HepG2 (cell line): Measurements from ENCODE around the gene B4GALT5. TPM values are rescaled to one million over a fixed set of nuclear protein-coding genes. Genes with fewer than 3 reads are reported as not detected.

Experiments
- CHCHD3 ChIP-seq: sonication (generic); formaldehyde crosslinking; IDR thresholded peaks from 2 replicates; pipeline ENCODE4 v1.8.0; 2022; ENCODE audit warnings: mild to moderate bottlenecking, missing genetic modification reagents, moderate library complexity
- HOXA5 ChIP-seq: sonication (generic); formaldehyde crosslinking; IDR thresholded peaks from 2 replicates; pipeline ENCODE4 v1.4.0; 2020; ENCODE audit warnings: missing genetic modification reagents
- KIAA2018 ChIP-seq: sonication (generic); formaldehyde crosslinking; IDR thresholded peaks from 2 replicates; pipeline ENCODE4 v1.5.0; 2020; ENCODE audit warnings: mild to moderate bottlenecking, missing genetic modification reagents, borderline replicate concordance
- PHB2 ChIP-seq: fragments of 450-650 bp; IDR thresholded peaks from 2 replicates; pipeline ENCODE4 v1.6.1; 2018; ENCODE audit not compliant: partially characterized antibody
- REL ChIP-seq: sonication (generic); formaldehyde crosslinking; conservative IDR thresholded peaks from 2 replicates; pipeline ENCODE4 v1.8.0; 2022; ENCODE audit warnings: mild to moderate bottlenecking, missing genetic modification reagents, moderate library complexity
- RXRA ChIP-seq: sonication (generic); formaldehyde crosslinking; IDR thresholded peaks from 2 replicates; pipeline ENCODE4 v1.5.1; 2020; ENCODE audit warnings: missing genetic modification reagents
- SOX6 ChIP-seq, 2 experiments: fragments of 450-650 bp in 1 of 2; sonication (generic) in 1 of 2; formaldehyde crosslinking in 1 of 2; IDR thresholded peaks; 2 replicates each; pipeline versions ENCODE4 v1.4.0 to v1.6.1; 2017 to 2020; ENCODE audit warnings: antibody characterized with exemption in 1 of 2, mild to moderate bottlenecking in 1 of 2, missing genetic modification reagents in 1 of 2
- ZBTB20 ChIP-seq: sonication (generic); formaldehyde crosslinking; IDR thresholded peaks from 2 replicates; pipeline ENCODE4 v1.8.1; 2023; ENCODE audit warnings: missing genetic modification reagents, low read depth, mild to moderate bottlenecking, borderline replicate concordance
- ZFP1 ChIP-seq: IDR thresholded peaks from 2 replicates; pipeline ENCODE4 v1.6.1; 2016
- ZFP36L1 ChIP-seq: sonication (generic); formaldehyde crosslinking; IDR thresholded peaks from 2 replicates; pipeline ENCODE4 v1.8.0; 2022; ENCODE audit warnings: mild to moderate bottlenecking, missing genetic modification reagents, moderate library complexity
- ZNF770 ChIP-seq: sonication (generic); formaldehyde crosslinking; IDR thresholded peaks from 2 replicates; pipeline ENCODE4 v1.5.0; 2020; ENCODE audit warnings: mild to moderate bottlenecking, missing genetic modification reagents
- ZSCAN12 ChIP-seq: sonication (generic); formaldehyde crosslinking; IDR thresholded peaks from 2 replicates; pipeline ENCODE4 v1.9.0; 2021; ENCODE audit warnings: mild to moderate bottlenecking, missing genetic modification reagents
- polyA plus RNA-seq, 8 experiments: library from polyadenylated mRNA; depleted of rRNA in 3 of 8; stranded (reverse) in 7 of 8; unstranded in 1 of 8; fragments of >200 nt; fragmentation: Illumina TruSeq in 4 of 8; extraction: Trizol in 4 of 8; gene quantifications; 2 replicates each; pipeline versions ENCODE4 v1.2.1 to v1.2.3, GENCODE V29; 2011 to 2016; ENCODE audit warnings: low read depth in 4 of 8, missing spikeins in 1 of 8, mixed read lengths in 1 of 8; ENCODE audit not compliant: insufficient read depth in 1 of 8
- total RNA-seq, 5 experiments: library from RNA; depleted of rRNA; stranded (reverse); fragments of >200 nt; fragmentation: Illumina TruSeq; extraction: Trizol; gene quantifications; 2 replicates each; pipeline ENCODE4 v1.2.3, GENCODE V29; 2016; ENCODE audit warnings: low read depth in 1 of 5
- TF ChIP-seq, protein P1 (sequence below): sonication (generic); formaldehyde crosslinking; IDR thresholded peaks from 2 replicates; pipeline ENCODE4 v1.9.0; 2022; ENCODE audit warnings: missing genetic modification reagents, mild to moderate bottlenecking, borderline replicate concordance

The B4GALT5 gene
- total and polyA plus RNA-seq, 2 of the 13 experiments (the other 11 are each of a cell fraction or from before 2014, with no cell fraction given), result 27.3 to 30.9 TPM

DNA sequence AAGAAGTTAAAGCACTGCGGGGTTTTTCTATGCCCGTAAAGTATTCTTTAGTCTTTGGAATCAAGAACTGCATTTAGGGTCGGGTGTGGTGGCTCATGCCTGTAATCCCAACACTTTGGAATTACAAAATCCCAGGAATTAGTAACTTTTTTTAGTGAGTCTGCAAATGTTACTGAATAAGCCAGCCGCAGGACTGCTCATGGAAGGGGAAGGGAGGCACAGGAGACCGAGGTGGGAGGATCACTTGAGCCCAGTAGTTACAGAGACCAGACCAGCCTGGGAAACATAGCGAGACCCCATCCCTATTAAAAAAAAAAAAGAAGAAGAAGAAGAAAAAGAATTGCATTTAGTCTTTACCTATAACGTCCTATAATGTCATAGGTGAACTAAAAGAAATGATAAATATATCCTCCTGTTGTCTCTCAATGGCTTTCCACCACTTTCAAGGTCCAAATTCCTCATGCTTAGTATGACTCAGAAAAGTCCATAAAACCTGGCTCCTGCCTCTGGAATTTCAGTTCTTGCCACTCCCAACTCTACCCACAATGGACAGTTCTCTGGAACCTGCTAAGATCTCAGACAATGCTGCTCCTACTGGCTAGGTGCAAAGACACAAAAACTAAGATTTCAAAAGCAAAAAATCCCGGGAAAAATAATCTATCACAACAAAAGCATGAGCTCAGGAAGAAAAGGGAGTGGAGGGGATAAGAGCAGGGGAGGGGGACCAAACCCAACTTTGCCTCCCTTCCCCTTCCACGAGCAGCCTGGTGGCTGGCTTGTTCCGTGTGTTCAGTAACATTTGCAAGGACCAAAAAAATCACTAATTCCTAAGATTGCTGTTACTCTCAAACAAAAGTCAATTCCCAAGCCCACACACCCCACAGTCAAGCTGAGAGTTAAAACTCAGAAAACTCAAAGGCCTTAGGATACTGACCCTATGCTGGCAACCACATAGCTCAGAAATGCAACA, 39.0 kb downstream of the B4GALT5 start (continued):
- TF ChIP-seq KIAA2018 (CRISPR knock-in tag) (no peak), SOX6 (IDR thresholded peaks at IDR 0.05) (no peak), SOX6 (CRISPR knock-in tag; IDR thresholded peaks at IDR 0.05) (peak; percentile 75), ZNF770 (CRISPR knock-in tag) (peak; percentile 85), ZFP1 (CRISPR knock-in tag) (no peak), ZFP36L1 (no peak), CHCHD3 (CRISPR knock-in tag) (no peak), ZBTB20 (CRISPR knock-in tag) (peak; percentile 72; the same call in 1 of the 2 replicates), ZSCAN12 (CRISPR knock-in tag) (peak; percentile 79; the same call in 1 of the 2 replicates), REL (CRISPR knock-in tag) (no peak), HOXA5 (peak; percentile 54), PHB2 (no peak), RXRA (CRISPR knock-in tag) (0 out of 2 replicates have a peak, but pooled peaks have one; percentile 5)
- TF ChIP-seq, protein P1, sequence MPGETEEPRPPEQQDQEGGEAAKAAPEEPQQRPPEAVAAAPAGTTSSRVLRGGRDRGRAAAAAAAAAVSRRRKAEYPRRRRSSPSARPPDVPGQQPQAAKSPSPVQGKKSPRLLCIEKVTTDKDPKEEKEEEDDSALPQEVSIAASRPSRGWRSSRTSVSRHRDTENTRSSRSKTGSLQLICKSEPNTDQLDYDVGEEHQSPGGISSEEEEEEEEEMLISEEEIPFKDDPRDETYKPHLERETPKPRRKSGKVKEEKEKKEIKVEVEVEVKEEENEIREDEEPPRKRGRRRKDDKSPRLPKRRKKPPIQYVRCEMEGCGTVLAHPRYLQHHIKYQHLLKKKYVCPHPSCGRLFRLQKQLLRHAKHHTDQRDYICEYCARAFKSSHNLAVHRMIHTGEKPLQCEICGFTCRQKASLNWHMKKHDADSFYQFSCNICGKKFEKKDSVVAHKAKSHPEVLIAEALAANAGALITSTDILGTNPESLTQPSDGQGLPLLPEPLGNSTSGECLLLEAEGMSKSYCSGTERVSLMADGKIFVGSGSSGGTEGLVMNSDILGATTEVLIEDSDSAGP, result no peak
